ENCODE data around the gene NDUFA7. TPM values are rescaled to one million over a fixed set of nuclear protein-coding genes. Genes with fewer than 3 reads are reported as not detected.

Gene NDUFA7
- total RNA-seq, 1 experiment from 2014 or later, result 73.0 TPM

DNA sequence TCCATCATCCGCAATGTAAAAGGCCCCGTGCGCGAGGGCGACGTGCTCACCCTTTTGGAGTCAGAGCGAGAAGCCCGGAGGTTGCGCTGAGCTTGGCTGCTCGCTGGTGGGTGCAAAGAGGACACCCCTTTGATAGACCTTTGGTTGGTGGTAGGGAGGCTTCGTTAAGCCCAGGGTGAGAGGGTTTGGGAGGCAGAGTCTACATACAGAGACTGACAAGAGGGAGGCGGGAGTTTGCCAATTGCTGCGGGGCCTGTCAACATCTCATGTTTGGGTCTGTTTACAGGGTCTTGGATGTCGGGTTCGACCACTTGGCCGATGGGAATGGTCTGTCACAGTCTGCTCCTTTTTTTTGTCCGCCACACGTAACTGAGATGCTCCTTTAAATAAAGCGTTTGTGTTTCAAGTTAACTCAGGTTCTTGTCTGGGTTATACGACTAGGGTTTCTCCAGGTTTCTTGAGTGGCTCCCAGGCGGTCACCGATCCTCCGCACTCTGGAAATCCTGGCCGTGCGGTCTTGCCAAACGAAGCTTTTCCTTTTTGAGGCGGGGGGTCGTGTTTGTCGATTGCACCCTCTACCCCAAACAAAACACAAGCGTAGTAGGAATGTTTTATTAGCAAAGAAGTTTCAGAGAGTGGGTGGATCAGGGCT is 937 bp upstream of the NDUFA7 start:
- DNase-seq, result no peak
- Mint-ChIP-seq H3K4me1 (peaks cover 16 to 29% of the 10 kb centered on the region in 2 experiments), H3K4me3 (peak overlapping the region; percentile 96 to 98), H3K27ac (peak overlapping the region; percentile 97 to 100 (median 98)), H3K9me3 (peaks cover 0 to 3% of the 10 kb centered on the region in 2 experiments; a peak in 2 of 5 replicates), H3K36me3 (ENCODE audit: insufficient read depth in 1 of 3, low read depth in 3 of 3) (peaks cover 14 to 35% (median 22%) of the 10 kb centered on the region in 3 experiments), H3K27me3 (ENCODE audit: low read depth) (peaks cover 3% of the 10 kb centered on the region)
- H3K4me1 ChIP-seq (ENCODE audit: insufficient read depth, low read length), result no peaks in the 10 kb centered on the region
- H3K79me1 ChIP-seq (ENCODE audit: insufficient read depth, low read depth, low read length, poor library complexity, severe bottlenecking), result no peaks in the 10 kb centered on the region
- no peak overlapping the region for H2BK20ac ChIP-seq (ENCODE audit: low read depth, low read length, poor library complexity, severe bottlenecking)
- no peak overlapping the region for H3K27ac ChIP-seq (ENCODE audit: insufficient read length, low read depth, low read length)
- H2BK12ac ChIP-seq (ENCODE audit: insufficient read length, low read depth, low read length), result no peak overlapping the region
- no peak overlapping the region for H4K5ac ChIP-seq (ENCODE audit: insufficient read length, low read depth, low read length)
- no peak overlapping the region for H2BK15ac ChIP-seq (ENCODE audit: low read depth, low read length)
- no peak overlapping the region for H3T11ph ChIP-seq (ENCODE audit: low read length)
- H2BK5ac ChIP-seq (ENCODE audit: insufficient read length, low read length), result no peak overlapping the region
- no peak overlapping the region for H2BK120ac ChIP-seq (ENCODE audit: low read depth, low read length, poor library complexity, severe bottlenecking)
- no peaks in the 10 kb centered on the region for H3K27me3 ChIP-seq (ENCODE audit: insufficient read depth, low read length)
- no peak overlapping the region for H4K91ac ChIP-seq (ENCODE audit: insufficient read length, low read depth, low read length)
- no peak overlapping the region for H3K23ac ChIP-seq (ENCODE audit: insufficient read length, low read depth, low read length)
- H3K79me2 ChIP-seq (ENCODE audit: insufficient read depth, low read length), result peaks cover 5% of the 10 kb centered on the region; the same call in 1 of the 2 replicates
- H3K9ac ChIP-seq (ENCODE audit: extremely low read depth, insufficient read length, low read length), result peak overlapping the region; percentile 85
- H3K4me2 ChIP-seq (ENCODE audit: insufficient read depth, insufficient read length, low read length), result peak overlapping the region; percentile 39
- H4K20me1 ChIP-seq (ENCODE audit: control insufficient read depth, insufficient read depth, insufficient read length), result no peaks in the 10 kb centered on the region
- peak overlapping the region; percentile 83; the same call in 1 of the 2 replicates for H3K14ac ChIP-seq (ENCODE audit: insufficient read depth, low read length)
- no peak overlapping the region for H3K56ac ChIP-seq (ENCODE audit: insufficient read length, low read depth, low read length)
- no peaks in the 10 kb centered on the region for H3K9me3 ChIP-seq (ENCODE audit: control insufficient read depth, low read depth, low read length)
- TF ChIP-seq, protein P1, sequence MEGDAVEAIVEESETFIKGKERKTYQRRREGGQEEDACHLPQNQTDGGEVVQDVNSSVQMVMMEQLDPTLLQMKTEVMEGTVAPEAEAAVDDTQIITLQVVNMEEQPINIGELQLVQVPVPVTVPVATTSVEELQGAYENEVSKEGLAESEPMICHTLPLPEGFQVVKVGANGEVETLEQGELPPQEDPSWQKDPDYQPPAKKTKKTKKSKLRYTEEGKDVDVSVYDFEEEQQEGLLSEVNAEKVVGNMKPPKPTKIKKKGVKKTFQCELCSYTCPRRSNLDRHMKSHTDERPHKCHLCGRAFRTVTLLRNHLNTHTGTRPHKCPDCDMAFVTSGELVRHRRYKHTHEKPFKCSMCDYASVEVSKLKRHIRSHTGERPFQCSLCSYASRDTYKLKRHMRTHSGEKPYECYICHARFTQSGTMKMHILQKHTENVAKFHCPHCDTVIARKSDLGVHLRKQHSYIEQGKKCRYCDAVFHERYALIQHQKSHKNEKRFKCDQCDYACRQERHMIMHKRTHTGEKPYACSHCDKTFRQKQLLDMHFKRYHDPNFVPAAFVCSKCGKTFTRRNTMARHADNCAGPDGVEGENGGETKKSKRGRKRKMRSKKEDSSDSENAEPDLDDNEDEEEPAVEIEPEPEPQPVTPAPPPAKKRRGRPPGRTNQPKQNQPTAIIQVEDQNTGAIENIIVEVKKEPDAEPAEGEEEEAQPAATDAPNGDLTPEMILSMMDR (conservative IDR thresholded peaks at IDR 0.05), result no peak
- no peak overlapping the region for H4K8ac ChIP-seq (replicated peaks; ENCODE audit: insufficient read length, low read depth, low read length)
- no peak overlapping the region for H2AFZ ChIP-seq (ENCODE audit: low read length)
- no CpG with 5 or more reads among the region's 30 CpGs for WGBS (ENCODE audit: extremely low coverage, insufficient read length, low lambda C conversion rate)
- H3K18ac ChIP-seq (ENCODE audit: insufficient read length, low read depth, low read length), result no peak overlapping the region
- no peak overlapping the region for H2AK5ac ChIP-seq (ENCODE audit: insufficient read length, low read length)
- H3K23me2 ChIP-seq (ENCODE audit: insufficient read length, low read depth, low read length, poor library complexity, severe bottlenecking), result peaks cover 6% of the 10 kb centered on the region
- H3K4ac ChIP-seq (ENCODE audit: low read depth, low read length), result no peak overlapping the region
